GM12892 (cell line): ENCODE results near the gene YAF2.

Experiments used
- POLR2A ChIP-seq: IDR thresholded peaks from 2 replicates; pipeline ENCODE4 v1.6.1; 2011; ENCODE audit warnings: low read depth, low read length, control low read depth
- TAF1 ChIP-seq: IDR thresholded peaks from 2 replicates; pipeline ENCODE4 v1.6.1; 2011; ENCODE audit warnings: low read depth, mild to moderate bottlenecking, control low read depth, low read length, borderline replicate concordance

DNA sequence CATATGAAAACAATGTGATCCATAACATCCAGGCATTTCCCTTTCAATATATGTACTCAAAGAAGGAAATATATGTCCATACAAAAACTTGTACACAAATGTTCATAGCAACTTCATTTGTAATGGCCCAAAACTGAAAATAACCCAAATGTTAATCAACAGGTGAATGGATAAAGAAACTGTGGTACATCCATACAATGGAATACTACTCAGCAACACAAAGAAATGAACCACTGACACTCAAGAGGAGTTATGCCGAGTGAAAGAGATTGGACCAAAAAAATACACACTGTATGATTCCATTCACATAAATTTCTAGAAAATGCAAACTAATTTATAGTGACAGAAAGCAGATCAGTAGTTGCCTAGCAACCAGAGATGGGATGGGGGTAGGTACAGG is 63.1 kb downstream of the YAF2 start:
- TF ChIP-seq TAF1 = no peak
- no peak for TF ChIP-seq POLR2A
